Type B pancreatic cell (in vitro differentiated cells): ENCODE data around the gene SH3RF3. TPM values are rescaled to one million over a fixed set of nuclear protein-coding genes. Genes with fewer than 3 reads are reported as not detected.

ENCODE experiments used
- DNase-seq: peaks from one replicate; pipeline ENCODE4 v3.0.0; 2021; ENCODE audit warnings: mixed read lengths; ENCODE audit not compliant: unreplicated experiment; ENCODE audit errors: extremely low spot score
- H3K27ac Mint-ChIP-seq: 2 replicates; pipeline ENCODE4 v1.8.0; 2021; ENCODE audit warnings: mild to moderate bottlenecking, mixed read lengths
- H3K27me3 Mint-ChIP-seq: 2 replicates; pipeline ENCODE4 v1.8.0; 2021; ENCODE audit warnings: mixed read lengths
- H3K36me3 Mint-ChIP-seq: 2 replicates; pipeline ENCODE4 v1.8.0; 2021; ENCODE audit warnings: mixed read lengths
- H3K4me1 Mint-ChIP-seq: one replicate; pipeline ENCODE4 v1.8.0; 2021; ENCODE audit warnings: mixed read lengths; ENCODE audit not compliant: unreplicated experiment
- H3K4me3 Mint-ChIP-seq: 2 replicates; pipeline ENCODE4 v1.8.0; 2021; ENCODE audit warnings: mild to moderate bottlenecking, mixed read lengths
- H3K9me3 Mint-ChIP-seq: 2 replicates; pipeline ENCODE4 v1.8.0; 2021; ENCODE audit warnings: mixed read lengths
- total RNA-seq: library from RNA; stranded (reverse); gene quantifications from 2 replicates; pipeline ENCODE4 v1.2.1, GENCODE V29; 2021; ENCODE audit warnings: low replicate concordance
- TF ChIP-seq, protein P1 (sequence below): fragments of 200-600 bp; sonication (generic); conservative IDR thresholded peaks from 2 replicates; pipeline ENCODE4 v1.5.0; 2021; ENCODE audit warnings: antibody characterized with exemption, mild to moderate bottlenecking

The SH3RF3 gene
- total RNA-seq, 1 donor from 2014 or later: 13.9 TPM

DNA sequence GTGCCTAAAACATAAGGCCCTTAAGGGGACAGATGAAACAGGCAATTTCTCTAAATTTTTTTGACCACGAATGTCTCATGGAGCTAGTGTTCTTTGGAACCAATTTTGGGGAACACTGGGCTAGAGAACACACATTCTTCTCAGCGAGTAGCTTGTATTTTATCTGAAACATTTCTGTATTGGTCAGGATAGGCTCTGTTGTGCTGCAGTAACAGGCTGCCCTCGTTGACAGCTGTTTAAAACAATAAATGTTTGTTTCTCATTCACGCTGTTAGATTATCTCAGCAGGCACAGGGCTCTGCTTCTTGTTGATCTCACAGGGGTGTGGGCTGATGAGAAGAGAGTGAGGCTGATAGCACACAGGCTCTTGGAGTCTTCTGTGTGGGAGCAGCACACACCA, 105.3 kb downstream of the SH3RF3 start:
- no peaks in the 10 kb centered on the region for H3K9me3 Mint-ChIP-seq
- peaks cover 39% of the 10 kb centered on the region for H3K4me1 Mint-ChIP-seq
- no peaks in the 10 kb centered on the region for H3K36me3 Mint-ChIP-seq
- H3K4me3 Mint-ChIP-seq: no peak overlapping the region
- DNase-seq: no peak
- TF ChIP-seq, protein P1, sequence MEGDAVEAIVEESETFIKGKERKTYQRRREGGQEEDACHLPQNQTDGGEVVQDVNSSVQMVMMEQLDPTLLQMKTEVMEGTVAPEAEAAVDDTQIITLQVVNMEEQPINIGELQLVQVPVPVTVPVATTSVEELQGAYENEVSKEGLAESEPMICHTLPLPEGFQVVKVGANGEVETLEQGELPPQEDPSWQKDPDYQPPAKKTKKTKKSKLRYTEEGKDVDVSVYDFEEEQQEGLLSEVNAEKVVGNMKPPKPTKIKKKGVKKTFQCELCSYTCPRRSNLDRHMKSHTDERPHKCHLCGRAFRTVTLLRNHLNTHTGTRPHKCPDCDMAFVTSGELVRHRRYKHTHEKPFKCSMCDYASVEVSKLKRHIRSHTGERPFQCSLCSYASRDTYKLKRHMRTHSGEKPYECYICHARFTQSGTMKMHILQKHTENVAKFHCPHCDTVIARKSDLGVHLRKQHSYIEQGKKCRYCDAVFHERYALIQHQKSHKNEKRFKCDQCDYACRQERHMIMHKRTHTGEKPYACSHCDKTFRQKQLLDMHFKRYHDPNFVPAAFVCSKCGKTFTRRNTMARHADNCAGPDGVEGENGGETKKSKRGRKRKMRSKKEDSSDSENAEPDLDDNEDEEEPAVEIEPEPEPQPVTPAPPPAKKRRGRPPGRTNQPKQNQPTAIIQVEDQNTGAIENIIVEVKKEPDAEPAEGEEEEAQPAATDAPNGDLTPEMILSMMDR: no peak
- H3K27ac Mint-ChIP-seq: no peak overlapping the region
- peaks cover 15% of the 10 kb centered on the region for H3K27me3 Mint-ChIP-seq

DNA sequence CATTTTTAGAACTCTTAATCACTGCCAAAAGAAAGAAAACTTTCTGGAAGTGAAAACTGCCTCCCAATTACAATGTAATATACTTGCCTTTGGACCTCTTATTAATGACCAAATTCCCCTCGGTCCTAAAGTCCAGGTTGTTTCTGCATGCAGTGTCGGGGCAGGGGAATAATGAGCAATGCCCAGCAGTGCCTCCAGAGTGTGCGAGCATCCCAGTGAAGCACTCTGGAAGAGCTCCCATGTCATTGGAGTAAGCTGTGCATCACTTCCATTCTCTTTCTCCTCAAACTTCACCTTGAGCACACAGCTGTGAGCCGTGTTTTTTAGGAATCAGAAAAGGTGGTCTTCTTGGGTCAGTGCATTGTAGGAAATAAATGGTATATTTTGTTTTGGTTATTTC, 107.1 kb downstream of the SH3RF3 start:
- Mint-ChIP-seq H3K27ac (no peak overlapping the region), H3K4me3 (no peak overlapping the region), H3K4me1 (peaks cover 41% of the 10 kb centered on the region), H3K9me3 (no peaks in the 10 kb centered on the region), H3K27me3 (peaks cover 11% of the 10 kb centered on the region), H3K36me3 (no peaks in the 10 kb centered on the region)
- DNase-seq: no peak
- TF ChIP-seq, protein P1: no peak

DNA sequence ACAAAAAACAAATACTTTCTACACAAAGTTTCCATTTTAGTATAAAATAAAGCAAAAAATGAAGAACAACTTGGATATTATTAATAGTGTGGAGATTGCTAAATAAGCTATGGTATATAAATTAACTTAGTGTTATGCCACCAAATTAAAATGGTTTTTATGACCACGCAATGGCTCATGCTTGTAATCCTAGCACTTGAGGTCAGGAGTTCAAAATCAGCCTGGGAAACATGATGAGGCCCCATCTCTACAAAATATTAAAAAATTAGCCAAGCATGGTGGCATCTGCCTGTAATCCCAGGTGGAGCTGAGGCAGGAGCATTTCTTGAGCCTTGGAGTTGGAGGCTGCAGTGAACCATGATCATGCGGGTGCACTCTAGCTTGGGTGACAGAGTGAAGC, 108.8 kb downstream of the SH3RF3 start:
- no peaks in the 10 kb centered on the region for H3K36me3 Mint-ChIP-seq
- H3K27me3 Mint-ChIP-seq: no peaks in the 10 kb centered on the region

DNA sequence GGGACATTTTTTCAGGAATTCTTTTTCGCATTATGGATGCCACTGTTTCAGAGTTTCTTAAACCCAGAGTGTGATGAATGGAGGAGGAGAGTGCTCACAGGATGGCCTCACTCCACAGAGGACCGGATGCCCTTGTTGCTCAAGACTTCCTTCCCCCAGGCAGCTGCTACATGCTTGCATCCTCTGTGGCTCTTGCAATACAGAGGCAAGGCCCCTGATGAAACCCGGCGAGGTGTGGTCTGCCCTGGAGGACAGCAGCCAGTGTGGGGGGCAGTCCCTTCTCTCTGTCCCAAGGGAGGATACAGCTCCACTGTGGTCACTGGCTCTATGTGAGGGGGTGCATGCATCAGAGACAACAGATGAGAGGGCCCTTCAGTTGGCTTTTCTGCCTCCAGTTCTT, 109.6 kb downstream of the SH3RF3 start:
- TF ChIP-seq, protein P1: no peak
- no peak overlapping the region for H3K27ac Mint-ChIP-seq
- no peak overlapping the region for H3K4me3 Mint-ChIP-seq
- no peaks in the 10 kb centered on the region for H3K27me3 Mint-ChIP-seq
- no peak for DNase-seq
- no peaks in the 10 kb centered on the region for H3K9me3 Mint-ChIP-seq
- no peaks in the 10 kb centered on the region for H3K36me3 Mint-ChIP-seq
- peaks cover 56% of the 10 kb centered on the region for H3K4me1 Mint-ChIP-seq

More for the DNA sequence above, 108.8 kb downstream of the SH3RF3 start:
- no peak overlapping the region for H3K4me3 Mint-ChIP-seq
- no peak for DNase-seq
- no peak overlapping the region for H3K27ac Mint-ChIP-seq
- TF ChIP-seq, protein P1: no peak
- H3K9me3 Mint-ChIP-seq: no peaks in the 10 kb centered on the region
- peaks cover 51% of the 10 kb centered on the region for H3K4me1 Mint-ChIP-seq

DNA sequence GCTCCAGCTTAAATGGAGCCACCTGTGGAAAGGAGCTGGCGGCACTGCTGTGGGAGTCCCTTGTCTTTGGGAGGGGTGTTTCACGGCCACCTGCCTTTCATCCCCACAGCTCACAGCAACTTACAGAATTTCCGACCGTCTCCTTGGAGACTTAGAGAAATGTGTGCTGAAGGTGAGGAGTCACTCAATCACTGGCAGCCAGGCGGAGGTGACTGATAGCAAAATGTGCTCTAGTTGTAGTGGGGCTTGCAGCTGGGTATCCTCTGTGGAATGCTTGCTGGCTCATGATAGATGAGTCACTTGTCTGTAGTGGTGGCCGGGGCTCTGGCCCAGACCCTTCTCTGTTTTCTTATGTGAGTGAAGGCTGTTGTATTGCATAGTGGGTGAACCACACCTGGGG, 110.7 kb downstream of the SH3RF3 start:
- H3K27ac Mint-ChIP-seq: no peak overlapping the region
- no peaks in the 10 kb centered on the region for H3K27me3 Mint-ChIP-seq
- no peaks in the 10 kb centered on the region for H3K36me3 Mint-ChIP-seq
- no peaks in the 10 kb centered on the region for H3K9me3 Mint-ChIP-seq
- H3K4me1 Mint-ChIP-seq: peaks cover 59% of the 10 kb centered on the region
- TF ChIP-seq, protein P1: no peak
- H3K4me3 Mint-ChIP-seq: no peak overlapping the region
- DNase-seq: no peak

DNA sequence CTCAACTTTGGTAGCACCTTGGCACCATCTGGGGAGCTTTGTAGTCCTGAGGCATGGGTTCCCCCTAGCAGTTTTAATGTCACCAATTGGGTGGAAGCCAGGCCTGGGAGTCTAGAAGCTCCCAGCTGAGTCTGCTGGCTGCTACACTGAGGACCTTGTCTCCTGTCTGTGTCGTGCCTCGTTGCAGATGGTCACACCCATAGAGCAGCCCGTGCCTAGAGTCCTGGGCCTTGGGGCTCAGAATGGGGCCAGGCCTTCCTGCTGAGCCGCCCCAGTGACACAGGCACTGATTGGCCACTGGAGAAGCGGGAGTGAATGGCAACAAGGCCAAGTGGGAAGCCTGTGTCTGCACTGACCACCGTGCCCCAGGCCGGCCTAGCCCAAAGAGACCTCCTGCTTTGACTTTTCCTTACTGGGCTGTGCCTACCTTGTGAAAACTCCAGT, 113.2 kb downstream of the SH3RF3 start:
- peaks cover 50% of the 10 kb centered on the region for H3K4me1 Mint-ChIP-seq
- H3K27me3 Mint-ChIP-seq: no peaks in the 10 kb centered on the region
- DNase-seq: no peak
- H3K27ac Mint-ChIP-seq: peak overlapping the region; percentile 24
- no peaks in the 10 kb centered on the region for H3K9me3 Mint-ChIP-seq
- no peak overlapping the region for H3K4me3 Mint-ChIP-seq
- no peaks in the 10 kb centered on the region for H3K36me3 Mint-ChIP-seq
- TF ChIP-seq, protein P1: no peak
